SK-N-MC (cell line): Measurements from ENCODE around the gene ACCS.

ENCODE experiments used
- DNase-seq: peaks from one replicate; pipeline ENCODE4 v3.0.0-alpha.2; 2011; ENCODE audit warnings: low read depth, low spot score
- H3K27ac ChIP-seq: fragments of 200-600 bp; sonication (generic); 2 replicates; pipeline ENCODE4 v1.5.1; 2016; ENCODE audit warnings: mixed run types
- H3K36me3 ChIP-seq: fragments of 200-600 bp; sonication (generic); 2 replicates; pipeline ENCODE4 v1.6.1; 2017; ENCODE audit warnings: antibody characterized with exemption, low read length, mixed read lengths; ENCODE audit not compliant: insufficient read depth
- H3K4me3 ChIP-seq: fragments of 200-600 bp; sonication (generic); 2 replicates; pipeline ENCODE4 v1.5.1; 2016
- H3K9ac ChIP-seq: fragments of 200-600 bp; sonication (generic); 2 replicates; pipeline ENCODE4 v1.8.0; 2017; ENCODE audit warnings: mixed run types, mixed read lengths; ENCODE audit not compliant: insufficient read length
- H3K9me3 ChIP-seq: fragments of 200-600 bp; sonication (generic); 2 replicates; pipeline ENCODE4 v1.6.1; 2017; ENCODE audit warnings: low read depth, mild to moderate bottlenecking, antibody characterized with exemption, low read length, moderate library complexity, mixed read lengths
- EZH2 ChIP-seq: fragments of 200-600 bp; sonication (generic); IDR thresholded peaks from one replicate; pipeline ENCODE4 v1.6.1; 2017; ENCODE audit warnings: antibody characterized with exemption
- FOXP2 ChIP-seq: optimal IDR thresholded peaks from 2 replicates; pipeline ENCODE3; 2011; ENCODE audit warnings: mild to moderate bottlenecking, moderate library complexity; ENCODE audit not compliant: insufficient read depth; ENCODE audit errors: extremely low read length, control extremely low read depth
- POLR2AphosphoS5 ChIP-seq: IDR thresholded peaks from 2 replicates; pipeline ENCODE4 v1.6.1; 2012; ENCODE audit warnings: mild to moderate bottlenecking, low read depth, low read length, borderline replicate concordance

The ACCS gene

GRCh38 chr11:44057340-44057739 is 8.7 kb upstream of the ACCS start:
- no peak overlapping the region for H3K9ac ChIP-seq
- H3K36me3 ChIP-seq: no peaks in the 10 kb centered on the region
- no peak overlapping the region for H3K27ac ChIP-seq
- H3K9me3 ChIP-seq: no peaks in the 10 kb centered on the region
- DNase-seq: no peak
- H3K4me3 ChIP-seq: no peak overlapping the region
- no peak for TF ChIP-seq EZH2

GRCh38 chr11:44058275-44058674 is 7.8 kb upstream of the ACCS start:
- Histone ChIP-seq H3K9me3 (no peaks in the 10 kb centered on the region), H3K4me3 (no peak overlapping the region), H3K9ac (no peak overlapping the region), H3K36me3 (no peaks in the 10 kb centered on the region), H3K27ac (no peak overlapping the region)
- DNase-seq: no peak
- TF ChIP-seq POLR2AphosphoS5 (no peak), FOXP2 (no peak), EZH2 (no peak)

- Histone ChIP-seq H3K4me3 (no peak overlapping the region; the same call in 1 of the 2 replicates), H3K9ac (no peak overlapping the region)
- no peak for DNase-seq
These were observed 859 bp upstream of the ACCS start for GRCh38 chr11:44065161-44065661.

GRCh38 chr11:44066732-44067141 is 667 bp downstream of the ACCS start:
- no peak for TF ChIP-seq POLR2AphosphoS5
- no peak for TF ChIP-seq FOXP2
- TF ChIP-seq EZH2: no peak
- Histone ChIP-seq H3K9me3 (no peaks in the 10 kb centered on the region), H3K36me3 (no peaks in the 10 kb centered on the region), H3K27ac (peak overlapping the region; percentile 69), H3K4me3 (peak overlapping the region; percentile 77), H3K9ac (peak overlapping the region; percentile 67)
- DNase-seq: no peak

More at GRCh38 chr11:44065161-44065661, 859 bp upstream of the ACCS start:
- H3K27ac ChIP-seq: no peak overlapping the region
- TF ChIP-seq EZH2 (no peak), POLR2AphosphoS5 (no peak), FOXP2 (no peak)
- H3K36me3 ChIP-seq: no peaks in the 10 kb centered on the region
- no peaks in the 10 kb centered on the region for H3K9me3 ChIP-seq

- TF ChIP-seq FOXP2 (no peak), POLR2AphosphoS5 (no peak), EZH2 (no peak)
- no peak overlapping the region for H3K9ac ChIP-seq
- H3K9me3 ChIP-seq: no peaks in the 10 kb centered on the region
- peak overlapping the region; percentile 77 for H3K4me3 ChIP-seq
- DNase-seq: no peak
- H3K27ac ChIP-seq: no peak overlapping the region
- H3K36me3 ChIP-seq: no peaks in the 10 kb centered on the region
These were observed 1.2 kb downstream of the ACCS start for GRCh38 chr11:44067266-44067665.

- no peak for TF ChIP-seq POLR2AphosphoS5
- TF ChIP-seq FOXP2: no peak
- TF ChIP-seq EZH2: no peak
- Histone ChIP-seq H3K4me3 (no peak overlapping the region), H3K36me3 (no peaks in the 10 kb centered on the region), H3K9me3 (no peaks in the 10 kb centered on the region), H3K9ac (no peak overlapping the region), H3K27ac (no peak overlapping the region)
- DNase-seq: no peak
These were observed 2.1 kb downstream of the ACCS start for GRCh38 chr11:44068180-44068579.

GRCh38 chr11:44071157-44071556 is 5.1 kb downstream of the ACCS start:
- TF ChIP-seq EZH2 (no peak), POLR2AphosphoS5 (no peak), FOXP2 (no peak)
- DNase-seq: no peak
- H3K36me3 ChIP-seq: no peaks in the 10 kb centered on the region
- no peaks in the 10 kb centered on the region for H3K9me3 ChIP-seq
- no peak overlapping the region for H3K4me3 ChIP-seq
- no peak overlapping the region for H3K27ac ChIP-seq
- H3K9ac ChIP-seq: no peak overlapping the region

GRCh38 chr11:44072757-44073658 is 6.9 kb downstream of the ACCS start:
- Histone ChIP-seq H3K4me3 (no peak overlapping the region), H3K36me3 (no peaks in the 10 kb centered on the region), H3K9me3 (no peaks in the 10 kb centered on the region), H3K9ac (no peak overlapping the region), H3K27ac (no peak overlapping the region)
- TF ChIP-seq FOXP2 (no peak), EZH2 (no peak), POLR2AphosphoS5 (no peak)
- DNase-seq: no peak
